Measurements from ENCODE around the gene HDAC4.

The HDAC4 gene

GRCh38 chr2:239212121-239212928, 188.5 kb downstream of the HDAC4 start:
- no peak for DNase-seq

DNA sequence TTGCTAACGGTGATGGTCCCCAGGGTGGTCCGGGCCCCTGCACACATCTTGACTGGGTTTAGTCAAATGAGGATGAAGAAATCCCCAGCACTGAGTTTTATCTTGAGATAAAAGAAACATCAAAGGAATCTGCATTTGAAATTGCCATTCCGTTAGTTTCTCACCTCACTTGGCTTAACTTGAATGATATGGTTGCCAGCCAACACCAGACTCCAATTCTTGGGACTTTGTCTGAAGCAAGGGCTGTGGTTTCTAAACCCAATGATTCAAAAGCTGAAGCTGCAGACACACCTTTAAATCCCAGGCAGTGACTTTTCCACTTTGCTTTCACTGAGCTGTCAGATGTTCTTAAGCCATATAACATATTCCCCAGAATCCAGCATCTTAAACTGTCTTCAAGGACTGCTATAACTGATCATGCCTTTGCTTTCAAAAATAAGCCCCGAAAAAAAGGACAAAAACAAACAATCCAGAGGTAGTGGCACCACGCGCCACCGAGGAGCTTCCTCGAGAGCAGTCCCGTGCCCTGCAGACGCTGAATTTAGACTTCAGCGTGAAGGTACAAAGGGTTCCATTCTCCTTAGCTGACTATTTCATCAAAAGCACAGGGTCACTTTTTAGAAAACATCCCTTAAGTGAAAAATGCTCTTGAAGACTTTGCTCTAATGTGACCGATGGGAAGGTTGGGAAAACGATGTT, 189.3 kb downstream of the HDAC4 start:
- DNase-seq: no peak

DNA sequence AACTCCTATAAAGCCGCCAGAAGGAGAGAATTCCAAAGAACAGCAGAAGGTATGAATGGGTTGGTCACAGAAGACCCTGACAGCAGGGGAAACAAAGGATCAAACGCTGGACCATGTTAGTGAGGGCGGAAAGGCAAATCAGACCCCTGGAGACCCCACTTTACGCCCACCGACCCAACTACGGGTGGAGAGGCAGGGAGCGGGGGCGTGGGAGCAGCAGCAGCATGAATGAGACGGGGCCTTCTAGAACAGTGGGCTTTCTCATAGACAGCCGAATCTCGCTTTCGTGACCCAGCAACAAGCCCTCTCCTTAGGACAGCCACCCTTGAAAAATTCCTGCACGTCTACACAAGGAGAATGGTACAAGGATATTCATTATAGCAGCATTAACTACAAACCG, 191.0 kb downstream of the HDAC4 start:
- peak; percentile 33 for DNase-seq

GRCh38 chr2:239208465-239209180, 192.2 kb downstream of the HDAC4 start:
- DNase-seq: peak; percentile 19

DNA sequence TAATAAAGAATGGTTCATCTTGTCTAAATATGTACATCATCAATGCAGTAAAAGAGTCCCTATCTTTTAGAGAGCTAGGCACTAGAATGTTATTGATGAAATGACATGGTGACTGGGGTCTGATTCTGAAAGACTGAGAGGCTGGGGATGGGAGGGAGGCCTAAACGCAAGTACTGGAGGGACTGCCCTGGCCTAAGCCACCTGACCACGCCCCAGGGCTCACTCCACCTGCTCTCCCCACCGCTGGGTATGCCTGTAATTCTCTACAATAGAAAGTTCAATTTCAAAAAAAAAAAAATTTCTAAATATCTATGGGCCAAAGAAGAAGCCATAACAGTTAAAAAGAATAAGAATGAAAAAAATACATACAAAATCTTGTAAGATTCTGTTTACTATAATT, 194.0 kb downstream of the HDAC4 start:
- no peak for DNase-seq

DNA sequence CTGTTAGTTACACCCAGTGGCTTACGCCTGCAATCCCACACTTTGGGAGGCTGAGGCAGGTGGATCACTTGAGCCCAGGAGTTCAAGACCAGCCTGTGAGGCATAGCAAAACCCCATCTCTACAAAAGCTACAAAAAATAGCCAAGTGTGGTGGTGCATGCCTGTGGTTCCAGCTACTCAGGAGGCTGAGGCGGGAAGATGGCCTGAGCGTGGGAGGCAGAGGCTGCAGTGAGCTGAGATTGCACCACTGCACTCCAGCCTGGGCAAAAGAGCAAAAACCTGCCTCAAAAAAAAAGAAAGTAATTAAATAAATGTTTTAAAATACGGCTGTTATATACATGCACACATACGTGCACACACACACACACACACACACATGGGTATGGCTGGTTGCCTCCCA, 194.8 kb downstream of the HDAC4 start:
- DNase-seq: no peak

- DNase-seq: peak; percentile 40
Measured at GRCh38 chr2:239204876-239205468, 195.8 kb downstream of the HDAC4 start.

GRCh38 chr2:239204136-239204875, 196.5 kb downstream of the HDAC4 start:
- peak; percentile 32 for DNase-seq

DNA sequence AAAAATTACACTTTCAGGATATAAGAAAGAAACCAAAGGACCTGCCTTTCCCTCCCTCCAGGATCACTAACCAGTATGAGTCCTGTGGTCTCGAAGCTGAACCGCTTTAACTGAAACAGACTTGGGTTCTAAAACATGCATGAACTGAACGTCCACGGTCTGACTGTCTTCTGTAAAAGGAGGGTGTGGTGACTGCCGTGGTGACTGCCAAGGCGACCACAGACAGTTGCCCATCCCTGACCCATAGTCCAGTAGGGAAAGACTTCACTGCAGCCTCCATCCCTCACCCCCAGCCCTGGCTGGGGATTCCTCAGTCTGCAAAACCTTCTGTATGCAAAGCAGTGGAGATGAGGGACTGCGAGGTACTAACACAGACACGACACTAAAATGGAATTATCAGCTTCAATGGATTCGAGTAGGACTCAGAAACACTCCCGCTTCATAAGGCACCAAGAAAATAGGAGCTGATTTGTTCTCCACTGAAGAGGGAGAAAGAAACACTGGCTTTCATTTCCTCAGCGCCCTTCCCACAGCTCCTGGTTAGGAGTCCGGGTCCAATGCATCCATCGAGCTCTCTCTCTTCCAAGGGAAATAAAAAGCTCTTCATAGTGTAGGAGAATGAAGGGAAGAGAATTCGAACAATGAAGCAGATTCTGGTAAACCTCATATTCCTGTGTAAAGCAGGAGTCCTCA, 197.2 kb downstream of the HDAC4 start:
- peak; percentile 34 for DNase-seq

- DNase-seq: peak; percentile 32
Measured at GRCh38 chr2:239202836-239203235, 198.0 kb downstream of the HDAC4 start.

DNA sequence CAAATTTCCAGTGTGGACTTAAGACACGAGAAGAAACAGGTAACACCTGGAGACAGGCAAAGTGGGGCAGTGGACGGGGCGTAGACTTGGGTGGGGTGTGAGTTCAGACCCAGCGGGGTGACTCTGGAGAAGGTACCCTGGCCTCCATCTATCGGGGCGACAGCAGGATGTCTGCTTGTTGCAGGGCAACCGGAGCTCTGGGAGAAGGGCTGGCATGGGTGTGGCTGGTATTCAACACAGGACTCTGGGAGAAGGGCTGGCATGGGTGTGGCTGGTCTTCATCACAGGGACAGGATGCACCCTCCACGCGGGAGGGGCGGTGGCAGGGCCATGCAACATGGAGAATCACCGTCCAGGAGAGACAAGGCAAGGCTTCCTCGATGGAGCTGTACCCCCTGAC, 198.5 kb downstream of the HDAC4 start:
- DNase-seq: peak; percentile 48

GRCh38 chr2:239201884-239202283, 198.9 kb downstream of the HDAC4 start:
- peak; percentile 45 for DNase-seq

- peak; percentile 47 for DNase-seq
Measured at GRCh38 chr2:239201531-239201876, 199.3 kb downstream of the HDAC4 start.

DNA sequence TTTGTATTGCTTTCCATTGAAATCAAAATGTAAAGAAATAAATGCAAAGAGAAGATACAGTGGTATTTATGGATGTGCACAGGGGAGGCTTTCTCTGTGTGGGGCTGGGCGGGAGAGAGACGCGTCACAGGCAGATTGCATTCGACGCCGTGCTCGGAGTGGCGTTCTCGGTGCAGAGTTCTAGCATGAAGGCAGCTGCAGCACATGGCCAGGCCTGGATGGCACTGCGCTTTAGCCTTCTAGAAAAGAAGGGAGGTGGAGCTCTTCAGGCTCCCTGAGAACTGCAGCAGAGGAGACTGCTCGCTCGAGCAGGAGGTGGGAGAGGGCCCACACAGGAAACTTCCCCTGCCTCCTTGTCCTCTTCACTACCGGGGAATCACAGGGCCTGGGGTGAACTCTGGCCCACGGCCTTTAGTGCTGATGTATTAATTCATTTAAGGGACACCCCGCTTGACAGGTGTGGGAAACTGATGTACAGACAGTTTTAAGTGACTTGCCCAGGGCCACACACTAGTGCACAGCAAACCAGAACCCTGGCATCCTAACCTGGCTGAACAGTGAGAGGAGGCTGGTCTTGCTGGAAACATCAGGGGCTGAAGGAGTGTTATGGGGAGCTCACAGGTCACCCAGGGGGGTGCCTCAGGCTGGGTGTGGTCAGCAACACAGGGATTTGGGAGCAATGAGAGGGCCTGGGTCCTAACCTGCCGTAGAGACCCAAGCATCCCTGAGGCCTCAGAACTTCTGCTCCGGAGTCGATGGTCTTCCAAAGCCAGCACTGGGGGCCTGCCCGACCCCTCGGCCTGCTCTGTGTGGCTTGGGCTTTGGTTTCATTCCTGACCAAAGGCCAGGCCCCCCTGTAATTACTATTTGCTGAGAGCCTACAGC, 199.9 kb downstream of the HDAC4 start:
- DNase-seq: peak; percentile 38

DNA sequence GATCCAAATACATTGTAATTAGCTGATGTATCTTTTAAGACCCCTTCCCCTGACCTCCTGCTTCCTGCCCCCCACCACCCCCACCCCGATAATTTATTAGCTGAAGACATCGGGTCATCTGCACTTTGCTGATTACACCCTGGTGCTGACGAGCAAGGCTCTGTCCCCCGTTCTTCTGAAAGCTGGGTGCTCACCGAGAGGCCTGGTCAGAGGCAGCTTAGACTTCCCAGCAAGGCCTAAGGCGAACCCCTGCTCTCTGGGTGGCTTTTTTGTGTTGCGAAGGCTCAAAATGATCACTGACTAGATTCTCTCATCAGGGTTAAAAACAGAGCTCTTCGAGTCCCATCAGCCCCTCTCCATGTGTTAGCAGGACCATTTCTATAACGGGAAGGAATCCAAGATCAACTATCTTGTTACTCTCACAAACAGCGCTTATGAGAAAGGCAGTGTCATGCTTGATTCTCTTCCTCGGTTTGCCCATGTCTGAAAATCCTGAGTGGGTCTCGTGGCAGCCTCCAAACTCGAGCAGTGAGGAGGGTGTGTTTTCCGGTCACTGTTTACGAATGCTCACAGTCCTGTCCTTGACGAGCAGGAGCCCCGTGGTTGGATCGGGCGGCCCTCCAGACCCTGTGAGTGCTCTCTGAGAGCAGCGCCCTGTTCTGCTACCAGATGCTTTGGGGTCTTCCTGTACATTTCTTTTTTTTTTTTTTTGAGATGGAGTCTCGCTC, 201.6 kb downstream of the HDAC4 start:
- DNase-seq: peak; percentile 15

GRCh38 chr2:239198221-239198620, 202.6 kb downstream of the HDAC4 start:
- peak; percentile 20 for DNase-seq

DNA sequence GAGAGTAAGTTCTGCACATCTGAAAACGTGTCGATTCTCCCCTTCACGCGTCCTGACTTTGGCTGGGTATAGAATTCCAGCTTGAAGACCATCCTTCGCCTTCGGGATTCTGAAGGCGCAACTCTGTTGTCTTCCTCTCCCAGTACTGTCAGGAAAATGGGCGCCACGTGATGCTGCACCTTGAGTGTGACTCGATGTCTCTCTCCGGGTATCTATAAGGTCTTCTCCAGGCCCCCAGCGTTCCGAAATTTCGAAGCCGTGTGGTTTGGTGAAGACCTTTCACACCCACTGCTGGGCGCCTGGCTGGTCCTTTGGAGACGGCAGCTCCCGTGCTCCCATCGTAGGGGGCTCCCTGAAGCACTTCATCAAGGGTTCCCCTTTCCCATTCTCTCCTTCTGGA, 203.7 kb downstream of the HDAC4 start:
- DNase-seq: peak; percentile 34

DNA sequence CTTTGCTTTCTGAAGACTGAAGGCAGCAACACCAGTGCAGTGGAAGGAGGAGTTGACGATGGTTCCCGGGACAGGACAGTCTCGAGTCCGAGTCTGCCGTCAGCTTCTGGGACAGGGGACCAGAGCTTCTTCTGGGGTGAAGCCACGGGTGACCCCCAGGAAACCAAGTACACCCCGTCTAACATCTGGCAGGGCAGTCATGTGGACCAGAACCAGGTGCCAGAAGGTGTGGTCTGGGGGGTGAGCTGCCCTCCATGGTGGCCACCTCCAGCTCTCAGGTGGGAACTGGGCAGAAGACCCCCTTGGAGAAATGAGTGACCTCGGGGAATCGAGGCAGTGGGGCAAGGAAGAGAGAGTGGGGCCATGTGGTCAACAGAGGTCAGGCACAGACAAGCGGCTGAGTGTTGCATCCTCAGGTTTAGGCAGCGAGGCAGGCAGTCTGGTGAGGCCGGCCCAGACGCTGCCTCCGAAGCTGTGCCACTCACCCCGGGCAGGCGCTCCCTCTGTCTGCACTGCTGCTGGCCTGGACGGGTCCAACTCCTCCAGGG, 204.3 kb downstream of the HDAC4 start:
- peak; percentile 39 for DNase-seq

GRCh38 chr2:239195992-239196391, 204.8 kb downstream of the HDAC4 start:
- DNase-seq: no peak

DNA sequence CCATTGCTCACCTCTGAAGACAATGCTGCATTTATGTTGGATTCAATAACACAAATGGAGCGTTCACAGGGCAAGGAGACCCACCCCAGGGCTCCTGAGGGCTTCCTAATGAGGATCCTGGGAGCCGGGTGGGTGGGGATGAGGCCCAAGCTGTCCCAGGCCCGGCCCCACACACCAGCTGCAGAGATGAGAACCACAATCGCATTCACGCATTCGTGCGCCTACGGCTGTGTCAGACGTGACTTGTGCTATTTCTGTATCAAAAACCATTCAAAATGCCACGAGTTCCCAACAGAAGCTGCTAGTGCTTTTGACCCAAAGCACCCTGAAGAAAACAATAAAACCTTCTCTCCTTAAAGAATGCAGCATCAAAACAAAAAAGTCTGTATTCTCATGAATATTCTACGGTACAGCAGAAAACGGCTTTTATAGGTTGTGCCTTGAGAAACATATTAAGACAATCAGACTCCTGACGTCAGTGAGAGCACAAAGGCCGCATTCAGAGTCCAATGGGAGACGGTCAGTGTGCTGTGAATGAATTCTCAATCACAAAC, 205.4 kb downstream of the HDAC4 start:
- peak; percentile 25 for DNase-seq
